ENCODE results near the gene ADCY6.

The ADCY6 gene

GRCh38 chr12:48788854-48789775 is at the start of gene ADCY6:
ADCY6 (minus strand) TSS chr12:48789089; CDS start chr12:48783434, 5,655 bp downstream.
- DNase-seq, result peak in 52 of 56 donors; percentile 6 to 73 (median 38)

- DNase-seq, result no peak
Measured at GRCh38 chr12:48838048-48838447, 49.2 kb upstream of the ADCY6 start.

DNA sequence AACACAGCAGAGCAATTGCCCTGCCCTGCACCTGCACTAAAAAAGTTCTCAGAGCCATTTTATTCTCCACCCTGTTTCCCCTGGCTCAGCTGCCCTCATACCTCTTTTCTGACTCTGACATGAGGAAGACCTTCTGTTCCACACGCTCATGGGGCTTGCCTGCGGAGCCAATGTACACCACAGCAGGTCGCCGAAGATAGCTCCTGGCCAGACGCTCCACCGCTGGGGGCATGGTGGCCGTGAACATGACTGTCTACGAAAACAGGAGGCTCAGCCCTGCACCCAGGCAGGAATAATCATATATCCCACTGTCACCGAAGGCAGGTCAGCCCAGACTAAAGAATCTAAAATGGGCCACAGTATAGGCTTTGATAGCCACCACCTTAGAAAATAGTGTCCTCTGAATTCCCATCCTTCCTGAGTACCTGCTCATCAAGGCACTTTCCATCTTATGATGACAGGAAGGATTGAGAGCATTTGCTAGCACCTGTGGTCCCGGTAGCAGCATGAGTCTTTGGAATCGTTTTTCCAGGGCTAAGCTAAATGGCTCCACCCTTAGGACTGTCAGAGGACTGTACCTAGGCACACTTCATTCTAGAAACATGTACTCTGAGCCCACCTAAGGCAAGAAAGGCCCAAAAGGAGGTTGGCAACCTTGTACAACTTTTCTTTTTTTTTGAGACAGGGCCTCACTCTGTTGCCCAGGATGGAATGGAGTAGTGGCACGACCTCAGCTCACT is 43.6 kb upstream of the ADCY6 start:
- DNase-seq, result no peak

DNA sequence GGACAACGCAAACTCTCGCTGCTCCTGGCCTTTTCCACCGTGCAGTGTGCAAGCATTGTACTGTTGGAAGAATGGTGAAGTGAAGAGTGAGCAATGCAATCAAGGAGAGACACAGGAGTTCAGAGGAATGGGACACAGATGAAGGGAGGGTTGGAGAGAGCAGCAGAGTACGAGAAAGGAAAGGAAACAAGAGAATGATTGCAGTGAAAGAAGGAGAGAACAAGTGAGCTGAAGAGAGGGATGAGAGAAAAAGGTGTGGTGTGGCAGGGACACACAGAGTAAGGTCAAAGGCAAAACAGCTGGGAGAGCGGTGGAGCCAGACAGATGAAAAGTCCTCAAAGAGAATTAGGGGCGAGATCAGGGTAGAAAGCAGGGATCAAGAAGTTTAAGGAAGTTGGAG is 42.4 kb upstream of the ADCY6 start:
- DNase-seq, result no peak

DNA sequence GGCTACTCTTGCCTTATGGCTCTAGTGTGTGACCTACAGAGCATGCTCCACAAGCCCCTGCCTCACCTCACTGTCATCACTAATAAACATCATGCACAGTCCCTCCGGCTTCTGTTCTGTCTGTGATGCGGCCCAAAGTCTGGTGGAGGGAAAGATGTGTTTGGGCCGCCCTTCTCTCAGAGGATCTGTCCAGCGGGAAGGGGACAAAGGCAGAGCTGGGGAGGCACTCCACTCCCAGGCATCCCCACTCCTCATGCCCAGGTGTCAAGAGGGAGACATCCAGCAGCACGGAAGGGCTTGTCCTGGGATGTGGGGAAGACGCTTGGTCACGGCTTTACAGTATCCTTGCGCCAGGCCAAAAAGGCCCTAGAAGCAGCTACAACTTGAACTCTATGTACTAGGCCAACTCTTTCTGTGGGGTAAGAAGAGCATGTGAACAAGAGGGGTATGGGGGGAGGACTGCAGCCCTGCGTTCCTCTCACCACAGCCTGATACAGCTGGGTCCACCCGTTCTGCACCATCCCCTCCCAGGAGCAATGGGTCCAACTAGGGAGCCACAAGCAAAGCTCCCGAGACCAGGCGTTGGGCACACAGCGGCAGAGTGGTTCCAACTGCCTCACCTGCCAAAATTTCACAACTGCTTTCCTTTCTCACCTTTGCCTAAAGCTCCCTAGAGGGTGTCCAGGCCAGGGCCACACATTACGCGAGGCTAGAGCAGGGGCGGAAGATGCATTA is 40.1 kb upstream of the ADCY6 start:
- DNase-seq, result no peak

DNA sequence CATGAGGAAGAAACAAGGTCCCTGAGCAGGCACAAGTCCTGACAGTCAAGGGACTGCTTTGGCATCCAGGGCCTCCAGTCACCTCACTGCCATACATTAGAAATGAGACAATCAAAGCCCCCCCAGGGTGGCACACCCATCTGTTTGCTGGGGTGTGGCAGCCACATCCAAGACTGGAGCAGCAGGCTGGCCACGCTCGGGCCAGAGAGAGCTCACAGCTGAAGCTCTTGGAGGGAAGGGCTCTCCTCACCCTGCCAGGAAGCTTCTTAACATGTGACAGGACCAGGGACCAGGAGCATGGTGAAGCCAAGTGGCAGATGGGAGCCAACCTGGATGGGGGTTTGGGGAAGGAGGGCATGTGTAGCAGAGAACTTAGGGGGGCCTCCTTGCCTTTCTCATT is 39.4 kb upstream of the ADCY6 start:
- no peak for DNase-seq

- DNase-seq, result no peak
Measured at GRCh38 chr12:48827513-48828096, 38.7 kb upstream of the ADCY6 start.

DNA sequence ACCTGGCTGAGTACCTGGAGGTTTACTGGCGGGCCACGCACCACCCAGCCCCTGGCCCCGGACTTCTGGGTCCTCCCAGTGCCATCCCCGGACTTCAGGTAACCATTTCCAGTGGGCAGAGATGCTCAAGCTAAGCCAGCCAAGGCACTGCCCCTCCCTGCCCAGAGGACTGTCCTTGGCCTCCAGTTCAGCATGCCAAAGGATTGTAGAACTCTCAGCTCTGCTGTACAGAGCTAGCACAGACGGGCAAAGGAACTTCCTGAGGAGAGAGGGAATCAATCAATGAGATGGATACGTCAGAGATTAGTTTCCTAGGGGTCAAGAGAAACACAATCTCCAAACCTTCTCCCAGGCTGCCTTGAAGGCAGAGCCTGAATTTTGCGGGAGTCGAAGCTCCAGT is 38.1 kb upstream of the ADCY6 start:
- no peak for DNase-seq

DNA sequence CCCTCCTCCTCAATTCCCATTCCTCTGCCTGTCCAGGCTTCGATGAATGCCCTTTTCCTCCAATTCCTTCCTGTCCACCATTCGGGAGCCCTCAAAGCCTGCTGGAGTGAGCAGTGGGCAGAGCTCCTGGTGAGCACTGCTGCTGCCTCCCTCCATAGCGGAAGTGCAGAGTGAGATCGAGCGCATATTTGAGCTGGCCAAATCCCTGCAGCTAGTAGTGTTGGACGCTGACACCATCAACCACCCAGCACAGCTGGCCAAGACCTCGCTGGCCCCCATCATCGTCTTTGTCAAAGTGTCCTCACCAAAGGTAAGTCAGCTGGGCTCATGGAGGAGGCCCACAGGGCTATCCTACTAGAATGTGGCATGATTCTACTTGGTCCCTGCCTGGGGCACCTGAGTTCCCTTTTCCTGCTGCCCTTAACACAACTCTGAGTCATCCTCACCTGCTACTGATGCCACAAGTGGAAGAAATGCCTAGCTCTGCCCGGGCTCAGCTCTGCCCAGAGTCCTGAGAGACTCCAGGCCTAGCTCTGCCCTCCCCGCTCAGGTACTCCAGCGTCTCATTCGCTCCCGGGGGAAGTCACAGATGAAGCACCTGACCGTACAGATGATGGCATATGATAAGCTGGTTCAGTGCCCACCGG is 37.4 kb upstream of the ADCY6 start:
- DNase-seq, result no peak

GRCh38 chr12:48824905-48825304 is 36.0 kb upstream of the ADCY6 start:
- no peak for DNase-seq

- no peak for DNase-seq
Measured at GRCh38 chr12:48824112-48824511, 35.2 kb upstream of the ADCY6 start.

- no peak for DNase-seq
Measured at GRCh38 chr12:48823281-48823680, 34.4 kb upstream of the ADCY6 start.

DNA sequence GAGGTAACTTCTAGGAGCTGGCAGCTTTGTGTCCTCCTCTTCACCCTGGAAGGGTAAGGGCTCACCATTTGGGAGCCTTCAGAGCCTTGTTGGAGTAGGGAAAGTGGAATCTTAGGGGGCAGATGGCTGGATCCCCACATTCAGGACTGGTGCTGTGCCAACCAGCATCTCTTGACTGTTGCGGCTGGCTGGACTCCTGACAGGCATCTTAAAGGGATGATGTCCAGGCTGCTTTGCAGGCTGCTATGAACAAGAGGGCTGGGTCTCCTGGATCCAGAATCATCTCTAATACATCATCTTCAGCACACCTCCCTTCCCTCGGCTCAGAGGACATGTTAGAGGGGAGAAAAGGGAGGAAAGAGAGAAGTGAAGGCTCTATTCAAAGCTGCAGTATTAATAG is 33.8 kb upstream of the ADCY6 start:
- DNase-seq, result no peak

DNA sequence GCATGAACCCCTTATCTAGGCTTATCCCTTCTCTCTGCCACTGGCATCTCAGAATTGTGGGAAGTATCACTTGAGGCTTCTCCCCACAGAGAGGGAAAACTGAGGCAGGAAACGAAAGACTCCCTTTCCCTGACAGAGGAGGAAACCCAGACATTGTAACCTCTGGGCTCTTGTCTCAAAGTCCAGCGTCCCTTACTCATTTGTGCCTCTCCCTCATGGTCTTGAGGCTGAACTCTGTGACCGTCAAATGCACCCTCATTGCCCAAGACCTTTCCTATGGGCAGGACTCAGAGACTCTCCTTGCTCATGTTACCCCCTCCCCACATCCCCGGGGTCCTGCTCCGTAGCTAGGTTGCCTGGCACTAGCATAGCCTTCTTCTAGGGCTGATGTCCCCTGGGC is 33.2 kb upstream of the ADCY6 start:
- no peak for DNase-seq

DNA sequence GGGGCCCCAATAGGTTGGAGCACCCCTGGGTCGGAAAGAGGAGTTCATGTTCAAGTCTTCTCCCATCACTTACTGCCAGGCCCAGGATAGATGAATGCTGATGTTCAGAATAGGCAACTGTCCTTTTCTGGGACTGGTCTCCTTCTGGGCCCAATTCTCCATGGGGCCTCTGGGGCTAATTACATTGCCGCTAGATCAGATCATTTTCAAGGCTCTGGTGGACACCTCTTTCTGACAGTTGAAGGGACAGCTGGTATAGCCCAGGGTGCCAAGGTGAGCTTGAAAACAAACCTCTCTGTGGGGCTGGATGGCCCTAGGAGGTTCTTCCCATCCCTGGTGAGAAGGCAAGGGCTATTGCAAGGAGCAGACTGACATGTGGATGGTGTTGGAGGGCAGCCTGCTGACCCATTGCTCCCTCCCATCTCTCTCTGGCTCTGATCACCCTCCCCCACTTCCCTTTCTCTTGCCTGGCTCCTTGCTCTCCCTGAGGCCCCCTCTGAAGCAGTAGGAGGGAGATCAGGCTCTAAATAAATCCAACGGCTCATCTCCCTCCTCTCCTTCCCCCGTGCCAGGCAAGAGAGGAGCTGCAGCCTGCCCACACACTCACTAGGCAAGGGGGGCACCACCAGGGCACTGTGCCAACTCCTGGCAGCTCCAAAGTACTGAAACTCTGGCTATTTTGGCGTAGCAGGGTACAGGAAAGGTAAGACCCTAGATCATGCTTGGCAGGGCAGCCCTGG is 31.3 kb upstream of the ADCY6 start:
- peak in 11 of 56 donors; percentile 7 to 51 (median 11) for DNase-seq

- DNase-seq, result peak in 11 of 56 donors; percentile 10 to 60 (median 21)
Measured at GRCh38 chr12:48818831-48819590, 30.1 kb upstream of the ADCY6 start.

- peak in 44 of 56 donors; percentile 5 to 91 (median 46) for DNase-seq
Measured at GRCh38 chr12:48817873-48818830, 29.3 kb upstream of the ADCY6 start, which contains the start of gene CACNB3. CACNB3 (plus strand) TSS chr12:48818496; CDS start chr12:48818930, 434 bp downstream.
